Caco-2 (cell line): ENCODE data around the gene ATG10. TPM values are rescaled to one million over a fixed set of nuclear protein-coding genes. Genes with fewer than 3 reads are reported as not detected.

Experiments used
- BruUV-seq: library from RNA; stranded (reverse); fragments of 400-500 nt; replicated peaks from 2 replicates; lab custom pipeline; 2021; lab: Mats Ljungman, UMichigan
- CTCF ChIA-PET: fragments of 300-600 bp; sonication (Branson Sonifier 250); formaldehyde crosslinking; loops from one replicate; lab custom pipeline; 2022; ENCODE audit warnings: antibody characterized with exemption; lab: Charles Lee
- POLR2A ChIA-PET: fragments of 300-600 bp; sonication (Branson Sonifier 250); formaldehyde crosslinking; loops from one replicate; lab custom pipeline; 2022; ENCODE audit warnings: antibody characterized with exemption; lab: Charles Lee
- DNase-seq, 2 experiments: peaks; one replicate each; pipeline versions ENCODE4 v3.0.0 to v3.0.0-alpha.2; 2020 to 2022
- H3K27me3 ChIP-seq: replicated peaks from 2 replicates; pipeline ENCODE4 v1.6.0; 2011; ENCODE audit warnings: low read length; ENCODE audit not compliant: control insufficient read depth, insufficient read depth
- H3K36me3 ChIP-seq: 2 replicates; pipeline ENCODE4 v1.5.1; 2011; ENCODE audit warnings: low read length; ENCODE audit not compliant: control insufficient read depth, insufficient read depth
- H3K4me1 ChIP-seq: fragments of 250-450 bp; sonication (Bioruptor Pico); 2 replicates; pipeline ENCODE4 v1.5.1; 2020; ENCODE audit warnings: mild to moderate bottlenecking
- H3K4me3 ChIP-seq: 2 replicates; pipeline ENCODE4 v1.5.1; 2011; ENCODE audit warnings: low read depth, mild to moderate bottlenecking, control low read depth, low read length
- H3K9me3 ChIP-seq: fragments of 250-450 bp; sonication (Bioruptor Pico); 2 replicates; pipeline ENCODE4 v1.5.1; 2020; ENCODE audit warnings: mild to moderate bottlenecking, moderate library complexity
- H3K27ac Mint-ChIP-seq: one replicate; pipeline ENCODE4 v1.8.0; 2022; ENCODE audit warnings: mixed read lengths; ENCODE audit not compliant: unreplicated experiment
- H3K27me3 Mint-ChIP-seq: one replicate; pipeline ENCODE4 v1.8.0; 2022; ENCODE audit warnings: mixed read lengths; ENCODE audit not compliant: insufficient read depth, unreplicated experiment
- H3K36me3 Mint-ChIP-seq: one replicate; pipeline ENCODE4 v1.8.0; 2022; ENCODE audit warnings: mild to moderate bottlenecking, mixed read lengths; ENCODE audit not compliant: insufficient read depth, unreplicated experiment
- H3K4me1 Mint-ChIP-seq: one replicate; pipeline ENCODE4 v1.8.0; 2022; ENCODE audit warnings: low read depth, mixed read lengths; ENCODE audit not compliant: unreplicated experiment
- H3K4me3 Mint-ChIP-seq: one replicate; pipeline ENCODE4 v1.8.0; 2022; ENCODE audit warnings: mild to moderate bottlenecking, moderate library complexity, mixed read lengths; ENCODE audit not compliant: unreplicated experiment
- H3K9me3 Mint-ChIP-seq: one replicate; pipeline ENCODE4 v1.8.0; 2022; ENCODE audit warnings: mixed read lengths; ENCODE audit not compliant: unreplicated experiment
- intact Hi-C: fragments of 100-400 bp; cut with micrococcal nuclease; formaldehyde crosslinking; loops from one replicate; pipeline ENCODE4 v1.10.0; 2022; ENCODE audit not compliant: unreplicated experiment
- total RNA-seq: library from RNA; stranded (reverse); gene quantifications from 2 replicates; pipeline ENCODE4 v1.2.3, GENCODE V29; 2022
- TF ChIP-seq, protein P1 (sequence below), 2 experiments: fragments of 200-600 bp in 1 of 2; IDR thresholded peaks; 1 replicate in 1 of 2; 2 replicates in 1 of 2; pipeline versions ENCODE4 v1.5.1 to v1.8.0; 2011 to 2022; ENCODE audit warnings: antibody characterized with exemption in 1 of 2, control low read depth in 1 of 2, inconsistent platforms in 1 of 2, low read depth in 1 of 2, low read length in 1 of 2, mild to moderate bottlenecking in 1 of 2, moderate library complexity in 1 of 2; ENCODE audit not compliant: insufficient read depth in 1 of 2, severe bottlenecking in 1 of 2, unreplicated experiment in 1 of 2

The ATG10 gene
- total RNA-seq, 1 experiment from 2014 or later, result 5.8 TPM

DNA sequence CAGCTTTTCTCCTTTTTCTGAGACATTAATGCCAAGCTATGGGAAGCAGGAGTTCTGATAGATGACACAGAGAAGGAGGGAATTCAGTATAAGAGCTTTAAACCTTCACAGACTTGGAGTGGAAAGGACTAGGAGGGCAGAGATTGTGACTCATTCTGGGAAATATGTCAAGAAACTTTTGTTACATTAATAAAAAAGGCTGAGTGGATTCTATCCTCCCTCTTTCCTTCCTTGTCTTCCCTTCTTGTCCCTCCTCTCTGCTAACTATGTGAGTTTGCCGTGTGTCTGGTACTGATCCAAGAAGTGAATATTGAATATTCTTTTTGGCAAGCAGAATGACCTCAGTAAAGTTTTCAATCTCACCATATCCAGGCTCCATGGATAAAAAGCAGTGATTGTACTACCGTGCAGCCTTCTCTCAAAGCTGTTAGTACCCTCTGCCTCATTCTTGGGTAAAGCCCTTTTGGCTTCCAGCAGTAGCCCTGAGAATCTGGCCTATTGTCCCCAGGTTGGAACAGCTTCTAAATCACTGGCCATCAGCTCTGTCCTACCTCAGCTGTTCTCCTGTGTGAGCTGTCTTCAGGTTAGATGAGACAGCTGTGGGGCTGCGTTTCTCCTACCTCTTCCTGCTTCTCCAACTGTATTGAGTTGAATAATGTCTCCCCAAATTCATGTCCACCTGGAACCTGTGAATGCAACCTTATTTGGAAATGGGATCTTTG lies 73.9 kb downstream of the ATG10 start:
- H3K36me3 ChIP-seq, result no peaks in the 10 kb centered on the region; the same call in 1 of the 2 replicates
- no peaks in the 10 kb centered on the region for H3K4me1 Mint-ChIP-seq
- ChIA-PET CTCF (no interaction called here), POLR2A (no interaction called here)
- H3K9me3 ChIP-seq, result peaks cover 12% of the 10 kb centered on the region; the same call in 1 of the 2 replicates
- peaks cover 22% of the 10 kb centered on the region for H3K9me3 Mint-ChIP-seq
- no peak overlapping the region for H3K4me3 Mint-ChIP-seq
- no peaks in the 10 kb centered on the region for H3K27me3 ChIP-seq
- BruUV-seq, result no TSS peak
- no peak overlapping the region for H3K27ac Mint-ChIP-seq
- no peaks in the 10 kb centered on the region for H3K36me3 Mint-ChIP-seq
- no peaks in the 10 kb centered on the region for H3K4me1 ChIP-seq
- H3K27me3 Mint-ChIP-seq, result no peaks in the 10 kb centered on the region
- H3K4me3 ChIP-seq, result no peak overlapping the region
- TF ChIP-seq, protein P1, sequence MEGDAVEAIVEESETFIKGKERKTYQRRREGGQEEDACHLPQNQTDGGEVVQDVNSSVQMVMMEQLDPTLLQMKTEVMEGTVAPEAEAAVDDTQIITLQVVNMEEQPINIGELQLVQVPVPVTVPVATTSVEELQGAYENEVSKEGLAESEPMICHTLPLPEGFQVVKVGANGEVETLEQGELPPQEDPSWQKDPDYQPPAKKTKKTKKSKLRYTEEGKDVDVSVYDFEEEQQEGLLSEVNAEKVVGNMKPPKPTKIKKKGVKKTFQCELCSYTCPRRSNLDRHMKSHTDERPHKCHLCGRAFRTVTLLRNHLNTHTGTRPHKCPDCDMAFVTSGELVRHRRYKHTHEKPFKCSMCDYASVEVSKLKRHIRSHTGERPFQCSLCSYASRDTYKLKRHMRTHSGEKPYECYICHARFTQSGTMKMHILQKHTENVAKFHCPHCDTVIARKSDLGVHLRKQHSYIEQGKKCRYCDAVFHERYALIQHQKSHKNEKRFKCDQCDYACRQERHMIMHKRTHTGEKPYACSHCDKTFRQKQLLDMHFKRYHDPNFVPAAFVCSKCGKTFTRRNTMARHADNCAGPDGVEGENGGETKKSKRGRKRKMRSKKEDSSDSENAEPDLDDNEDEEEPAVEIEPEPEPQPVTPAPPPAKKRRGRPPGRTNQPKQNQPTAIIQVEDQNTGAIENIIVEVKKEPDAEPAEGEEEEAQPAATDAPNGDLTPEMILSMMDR (IDR thresholded peaks at IDR 0.05; ENCODE audit: insufficient read depth in 1 of 2, low read depth in 1 of 2, low read length in 1 of 2, severe bottlenecking in 1 of 2, unreplicated experiment in 1 of 2), result no peak
- intact Hi-C loops, result no loop called here
- DNase-seq, result no peak

DNA sequence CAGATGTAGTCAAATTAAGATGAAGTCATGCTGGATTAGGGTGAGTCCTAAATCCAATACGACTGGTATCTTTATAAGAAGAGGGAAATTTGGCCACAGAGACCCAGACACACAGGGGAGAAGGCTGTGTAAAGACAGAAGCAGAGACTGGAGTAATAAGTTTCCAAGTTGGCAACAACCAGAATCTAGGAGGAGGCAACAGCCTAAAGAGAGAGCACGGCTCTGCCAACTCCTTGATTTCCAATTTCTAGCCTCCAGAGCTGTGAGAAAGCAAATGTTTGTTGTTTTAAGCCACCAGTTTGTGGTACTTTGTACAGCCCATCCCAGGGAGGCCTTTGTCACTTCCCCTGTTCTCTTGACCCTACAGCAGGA lies 74.4 kb downstream of the ATG10 start:
- Histone ChIP-seq H3K36me3 (no peaks in the 10 kb centered on the region; the same call in 1 of the 2 replicates), H3K27me3 (no peaks in the 10 kb centered on the region), H3K4me3 (no peak overlapping the region), H3K4me1 (no peaks in the 10 kb centered on the region), H3K9me3 (peaks cover 12% of the 10 kb centered on the region; the same call in 1 of the 2 replicates)
- no peaks in the 10 kb centered on the region for H3K36me3 Mint-ChIP-seq
- peaks cover 22% of the 10 kb centered on the region for H3K9me3 Mint-ChIP-seq
- POLR2A ChIA-PET, result no interaction called here
- intact Hi-C loops, result no loop called here
- H3K27ac Mint-ChIP-seq, result no peak overlapping the region
- H3K4me3 Mint-ChIP-seq, result no peak overlapping the region
- H3K4me1 Mint-ChIP-seq, result no peaks in the 10 kb centered on the region
- DNase-seq, result no peak
- CTCF ChIA-PET, result no interaction called here
- TF ChIP-seq, protein P1 (IDR thresholded peaks at IDR 0.05; ENCODE audit: insufficient read depth in 1 of 2, low read depth in 1 of 2, low read length in 1 of 2, severe bottlenecking in 1 of 2, unreplicated experiment in 1 of 2), result no peak
- BruUV-seq, result no TSS peak
- no peaks in the 10 kb centered on the region for H3K27me3 Mint-ChIP-seq

DNA sequence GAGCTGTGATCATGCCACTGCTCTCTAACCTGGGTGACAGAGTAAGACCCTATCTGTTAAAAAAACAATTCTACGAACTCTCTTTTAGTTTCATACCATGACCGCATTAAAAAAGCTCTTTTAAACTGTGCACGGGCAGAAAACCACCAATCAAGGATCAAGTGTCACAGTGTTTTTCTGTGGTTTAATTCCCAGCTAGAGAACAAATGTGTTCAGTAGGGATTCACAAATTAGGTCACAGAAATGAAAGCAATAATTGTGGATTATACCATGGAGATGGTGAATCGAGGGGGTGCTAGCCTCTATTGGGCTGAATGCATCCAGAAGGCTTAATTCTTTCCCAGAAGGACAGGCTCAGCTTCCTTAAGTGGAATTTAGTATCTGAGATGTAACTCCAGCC lies 79.1 kb downstream of the ATG10 start:
- no peak overlapping the region for H3K27ac Mint-ChIP-seq
- DNase-seq, result no peak
- peaks cover 5% of the 10 kb centered on the region; the same call in 1 of the 2 replicates for H3K9me3 ChIP-seq
- ChIA-PET POLR2A (interaction anchor here (0.7 kb wide), 1 partner anchor 55 kb away, joined by 15 read pairs; no protein-coding TSS in a partner anchor), CTCF (interaction anchor here (0.6 kb wide), 1 partner anchor 285 kb away, joined by 5 read pairs; no protein-coding TSS in a partner anchor)
- H3K36me3 Mint-ChIP-seq, result no peaks in the 10 kb centered on the region
- H3K27me3 Mint-ChIP-seq, result no peaks in the 10 kb centered on the region
- TF ChIP-seq, protein P1 (IDR thresholded peaks at IDR 0.05; ENCODE audit: insufficient read depth in 1 of 2, low read depth in 1 of 2, low read length in 1 of 2, severe bottlenecking in 1 of 2, unreplicated experiment in 1 of 2), result no peak
- no peaks in the 10 kb centered on the region for H3K4me1 ChIP-seq
- intact Hi-C loops, result no loop called here
- no TSS peak for BruUV-seq
- no peak overlapping the region for H3K4me3 ChIP-seq
- H3K4me3 Mint-ChIP-seq, result no peak overlapping the region
- H3K9me3 Mint-ChIP-seq, result no peaks in the 10 kb centered on the region
- no peaks in the 10 kb centered on the region for H3K4me1 Mint-ChIP-seq
- H3K36me3 ChIP-seq, result no peaks in the 10 kb centered on the region
- no peaks in the 10 kb centered on the region; the same call in 1 of the 2 replicates for H3K27me3 ChIP-seq
